ENCODE measurements around the gene ZDHHC4. TPM values are rescaled to one million over a fixed set of nuclear protein-coding genes. Genes with fewer than 3 reads are reported as not detected.

The ZDHHC4 gene
- total and polyA plus RNA-seq, 10 of the 15 experiments (the other 5 are each of a cell fraction or from before 2014, with no cell fraction given), result 30.6 to 74.3 (median 35.8) TPM

DNA sequence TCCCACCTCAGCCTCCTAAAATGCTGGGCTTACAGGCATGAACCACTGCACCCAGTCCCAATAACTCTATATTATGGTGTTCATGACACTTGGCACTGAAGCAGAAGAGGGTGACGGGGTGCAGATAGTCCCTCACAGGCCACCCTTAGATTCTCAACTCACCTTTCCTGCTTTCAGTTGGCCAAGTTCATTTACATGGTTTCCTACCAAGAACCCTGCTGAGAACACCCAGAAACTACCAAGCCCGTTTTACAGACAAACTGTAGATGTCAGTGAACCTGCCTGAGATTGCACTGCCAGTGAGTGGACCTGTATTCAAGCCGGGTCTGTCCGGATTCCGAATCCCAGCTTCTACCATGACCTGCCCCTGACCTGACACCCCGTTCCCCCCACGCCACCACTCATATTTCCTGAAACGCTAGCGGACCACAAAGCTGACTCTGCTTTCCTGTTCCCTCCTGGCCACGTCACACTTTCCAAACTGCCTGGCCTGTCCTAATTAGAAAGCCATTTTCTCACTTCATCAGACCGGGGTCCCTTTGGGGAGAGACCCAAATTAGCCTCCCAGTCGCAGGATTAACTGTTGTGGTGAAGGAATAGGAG lies 43.3 kb upstream of the ZDHHC4 start (continued):
- TF ChIP-seq, protein P1, sequence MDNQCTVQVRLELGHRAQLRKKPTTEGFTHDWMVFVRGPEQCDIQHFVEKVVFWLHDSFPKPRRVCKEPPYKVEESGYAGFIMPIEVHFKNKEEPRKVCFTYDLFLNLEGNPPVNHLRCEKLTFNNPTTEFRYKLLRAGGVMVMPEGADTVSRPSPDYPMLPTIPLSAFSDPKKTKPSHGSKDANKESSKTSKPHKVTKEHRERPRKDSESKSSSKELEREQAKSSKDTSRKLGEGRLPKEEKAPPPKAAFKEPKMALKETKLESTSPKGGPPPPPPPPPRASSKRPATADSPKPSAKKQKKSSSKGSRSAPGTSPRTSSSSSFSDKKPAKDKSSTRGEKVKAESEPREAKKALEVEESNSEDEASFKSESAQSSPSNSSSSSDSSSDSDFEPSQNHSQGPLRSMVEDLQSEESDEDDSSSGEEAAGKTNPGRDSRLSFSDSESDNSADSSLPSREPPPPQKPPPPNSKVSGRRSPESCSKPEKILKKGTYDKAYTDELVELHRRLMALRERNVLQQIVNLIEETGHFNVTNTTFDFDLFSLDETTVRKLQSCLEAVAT (IDR thresholded peaks at IDR 0.05), result no peak
- no peak for TF ChIP-seq CHD2 (IDR thresholded peaks at IDR 0.05; ENCODE audit: borderline replicate concordance, low read depth, low read length)
- TF ChIP-seq ZNF274 (IDR thresholded peaks at IDR 0.05; ENCODE audit: insufficient read depth, insufficient read length), result no peak
- TF ChIP-seq SREBF1 (IDR thresholded peaks at IDR 0.05; ENCODE audit: low read length), result no peak
- no peak for TF ChIP-seq CHD4 (IDR thresholded peaks at IDR 0.05)
- no peak for TF ChIP-seq ATF7 (IDR thresholded peaks at IDR 0.05; ENCODE audit: low read depth)
- no peak for TF ChIP-seq FOXM1 (IDR thresholded peaks at IDR 0.05; ENCODE audit: low read depth, low read length)
- no peak for TF ChIP-seq NFYA (IDR thresholded peaks at IDR 0.05; ENCODE audit: borderline replicate concordance, low read depth, low read length)
- no peak for TF ChIP-seq NRF1 (conservative IDR thresholded peaks at IDR 0.05; ENCODE audit: low read depth, low read length)
- no peak for TF ChIP-seq IKZF2 (IDR thresholded peaks at IDR 0.05)
- no peak for TF ChIP-seq IKZF1 (conservative IDR thresholded peaks at IDR 0.05)
- no peak for TF ChIP-seq RB1 (IDR thresholded peaks at IDR 0.05; ENCODE audit: borderline replicate concordance)
